Activated naive CD4-positive, alpha-beta T cell treated with Interleukin-2 at 50 U/mL for 16 hours (primary cell): ENCODE measurements around the gene CUEDC2.

Source experiments
- DNase-seq: peaks from one replicate; pipeline ENCODE4 v3.0.0-alpha.2; 2020

CUEDC2 gene

DNA sequence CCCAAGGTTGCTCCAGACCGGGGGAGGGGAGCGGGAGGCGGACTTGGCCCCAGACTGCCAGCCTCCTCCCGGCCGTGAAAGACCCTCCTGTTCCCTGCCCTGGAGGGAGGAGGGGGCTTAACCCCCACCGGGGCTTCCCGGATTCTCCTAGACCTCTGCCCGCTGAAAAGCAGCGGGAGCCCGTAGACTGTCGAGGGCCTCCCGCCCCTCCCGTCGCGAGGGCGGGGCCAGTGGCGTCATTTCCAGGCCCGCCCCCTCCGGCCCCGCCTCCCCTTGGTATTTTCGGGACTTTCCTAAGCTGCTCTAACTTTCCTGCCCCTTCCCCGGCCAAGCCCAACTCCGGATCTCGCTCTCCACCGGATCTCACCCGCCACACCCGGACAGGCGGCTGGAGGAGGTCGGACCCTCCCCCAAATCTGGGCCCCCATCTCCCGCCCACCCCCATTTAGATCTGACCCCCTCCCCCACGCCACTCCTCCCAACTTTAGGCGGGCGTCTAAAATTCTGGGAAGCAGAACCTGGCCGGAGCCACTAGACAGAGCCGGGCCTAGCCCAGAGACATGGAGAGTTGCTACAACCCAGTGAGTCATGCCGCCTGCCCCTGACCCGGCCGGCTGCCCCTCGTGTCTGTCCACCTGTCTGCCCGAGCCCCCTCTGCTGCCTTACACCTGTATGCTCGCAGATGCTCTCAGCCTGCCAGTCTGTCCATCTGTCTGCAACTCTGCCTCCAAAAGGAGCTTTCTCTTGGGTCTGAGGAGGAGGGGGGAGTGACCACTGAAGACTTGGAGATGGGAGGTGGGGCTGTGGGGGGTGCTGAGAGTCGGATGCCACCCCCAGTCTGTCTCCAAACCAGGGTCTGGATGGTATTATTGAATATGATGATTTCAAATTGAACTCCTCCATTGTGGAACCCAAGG, 36.7 kb downstream of the CUEDC2 start, which contains the start of gene NFKB2:
TSS of gene NFKB2 (plus strand) at position 306 of the 917 bp plus-strand sequence. CDS start at position 561, 255 bp downstream.
- DNase-seq: peak; percentile 92

GRCh38 chr10:102394801-102395399, 37.5 kb downstream of the CUEDC2 start:
- DNase-seq: peak; percentile 65

- peak; percentile 98 for DNase-seq
Measured at GRCh38 chr10:102394079-102394800, 38.1 kb downstream of the CUEDC2 start.

DNA sequence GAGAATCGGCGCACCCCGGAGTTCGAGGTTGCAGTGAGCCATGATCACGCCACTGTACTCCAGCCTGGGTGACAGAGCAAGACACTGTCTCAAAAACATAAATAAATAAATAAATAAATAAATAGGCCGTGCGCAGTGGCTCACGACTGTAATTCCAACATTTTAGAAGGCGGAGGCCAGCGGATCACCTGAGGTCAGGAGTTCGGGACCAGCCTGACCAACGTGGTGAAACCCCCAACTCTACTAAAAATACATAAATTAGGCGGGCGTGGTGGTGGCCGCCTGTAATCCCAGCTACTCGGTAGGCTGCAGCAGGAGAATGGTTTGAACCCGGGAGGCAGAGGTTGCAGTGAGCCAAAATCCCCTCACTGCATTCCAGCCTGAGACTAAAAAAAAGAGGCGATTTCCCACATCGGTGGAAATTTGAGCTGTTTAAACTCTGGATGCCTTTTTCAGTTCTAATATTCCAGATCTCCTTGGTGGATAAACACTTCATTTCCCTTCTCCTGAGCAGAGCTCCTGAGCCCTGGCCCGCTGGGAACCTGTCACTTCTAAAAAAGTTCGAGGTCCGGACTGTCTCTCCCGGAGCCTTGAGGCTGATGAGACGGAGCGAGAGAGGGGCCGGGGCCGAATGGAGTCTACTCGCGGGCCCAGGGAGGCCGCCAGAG, 38.8 kb downstream of the CUEDC2 start:
- DNase-seq: no peak

DNA sequence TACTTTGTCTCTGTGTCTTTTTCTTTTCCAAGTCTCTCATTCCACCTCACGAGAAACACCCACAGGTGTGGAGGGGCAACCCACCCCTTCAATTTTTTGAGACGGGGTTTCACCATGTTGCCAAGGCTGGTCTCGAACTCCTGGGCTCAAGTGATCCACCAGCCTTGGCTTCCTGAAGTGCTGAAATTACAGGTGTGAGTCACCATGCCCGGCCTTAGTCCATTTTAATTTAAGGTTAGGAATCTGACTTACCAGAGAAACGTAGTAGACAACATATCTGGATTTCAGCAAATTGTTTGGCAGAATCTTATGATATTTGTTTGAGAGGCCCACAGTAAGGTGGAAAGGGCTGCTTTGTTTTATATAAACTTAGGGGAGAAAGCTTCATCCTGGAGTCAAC, 40.1 kb downstream of the CUEDC2 start:
- no peak for DNase-seq

GRCh38 chr10:102389894-102390293, 42.5 kb downstream of the CUEDC2 start:
- no peak for DNase-seq

DNA sequence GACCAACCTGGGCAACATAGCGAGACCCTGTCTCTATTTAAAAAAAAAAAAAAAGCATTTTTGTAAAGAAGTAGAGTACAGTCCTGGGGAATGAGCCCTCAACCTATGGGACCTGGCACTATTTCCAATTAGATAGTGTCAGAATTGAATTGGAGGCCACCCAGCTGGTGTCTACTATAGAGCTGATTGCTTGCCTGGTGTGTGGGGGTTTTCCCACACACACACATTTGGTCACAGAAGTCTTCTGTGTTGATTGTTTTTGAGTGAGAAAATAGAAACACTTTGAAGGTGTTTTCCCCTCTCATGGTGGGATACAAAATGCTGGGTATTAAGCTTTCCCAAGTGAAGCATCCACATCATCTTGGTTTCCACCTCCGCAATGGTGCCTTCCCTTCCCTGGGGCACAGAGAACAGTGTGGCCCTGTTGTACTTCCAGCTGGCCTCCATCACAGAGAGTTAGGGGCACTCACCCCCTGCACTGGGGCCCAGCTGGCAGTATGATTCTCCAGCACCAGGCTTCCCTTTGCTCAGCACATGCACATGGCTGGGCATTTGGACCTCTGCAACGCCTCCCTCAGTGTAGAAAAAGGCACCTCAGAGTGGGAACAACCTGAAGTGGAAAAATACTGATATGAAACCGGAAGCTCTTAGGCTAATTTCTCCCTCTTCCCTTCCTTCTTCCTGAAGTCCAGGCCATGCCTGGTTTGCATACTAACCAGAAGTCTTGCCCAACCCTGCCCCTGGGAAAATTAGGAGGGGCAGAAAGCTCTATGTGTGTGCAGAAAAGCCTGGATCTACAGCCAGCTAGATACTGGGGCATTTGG, 47.6 kb downstream of the CUEDC2 start:
- no peak for DNase-seq

DNA sequence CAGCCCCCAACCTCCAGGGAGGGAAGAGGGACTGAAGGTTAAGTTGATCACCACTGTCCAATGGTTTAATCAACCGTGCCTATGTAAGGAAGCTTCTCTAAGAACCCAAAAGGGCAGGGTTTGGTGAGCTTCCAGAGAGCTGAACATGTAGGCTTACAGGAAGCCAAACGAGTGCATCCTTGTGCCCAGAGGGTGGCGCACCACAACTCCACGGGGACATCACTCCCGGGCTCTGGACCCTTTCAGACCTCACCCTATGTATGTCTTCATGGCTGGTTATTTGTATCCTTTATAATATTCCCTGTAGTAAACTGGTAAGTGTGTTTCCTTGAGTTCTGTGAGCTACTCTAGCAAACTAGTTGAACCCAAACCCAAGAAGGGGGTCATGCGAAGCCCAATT, 48.3 kb downstream of the CUEDC2 start:
- DNase-seq: no peak

GRCh38 chr10:102382871-102383270, 49.5 kb downstream of the CUEDC2 start:
- no peak for DNase-seq

DNA sequence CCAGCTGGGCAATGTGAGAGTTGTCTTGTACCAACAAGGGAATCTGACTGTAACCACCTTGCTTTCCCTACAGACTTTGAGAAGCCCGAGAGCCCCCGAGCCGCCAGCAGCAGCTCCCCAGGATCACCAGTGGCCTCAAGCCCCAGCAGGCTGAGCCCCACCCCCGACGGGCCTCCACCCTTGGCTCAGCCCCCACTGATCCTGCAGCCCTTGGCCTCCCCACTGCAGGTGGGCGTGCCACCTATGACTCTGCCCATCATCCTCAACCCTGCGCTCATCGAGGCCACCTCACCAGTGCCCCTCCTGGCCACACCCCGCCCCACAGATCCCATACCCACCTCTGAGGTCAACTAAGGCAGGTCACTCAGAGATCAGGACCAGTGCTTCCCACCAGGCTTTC, 50.4 kb downstream of the CUEDC2 start:
- no peak for DNase-seq

GRCh38 chr10:102379383-102379782, 53.0 kb downstream of the CUEDC2 start:
- DNase-seq: no peak

DNA sequence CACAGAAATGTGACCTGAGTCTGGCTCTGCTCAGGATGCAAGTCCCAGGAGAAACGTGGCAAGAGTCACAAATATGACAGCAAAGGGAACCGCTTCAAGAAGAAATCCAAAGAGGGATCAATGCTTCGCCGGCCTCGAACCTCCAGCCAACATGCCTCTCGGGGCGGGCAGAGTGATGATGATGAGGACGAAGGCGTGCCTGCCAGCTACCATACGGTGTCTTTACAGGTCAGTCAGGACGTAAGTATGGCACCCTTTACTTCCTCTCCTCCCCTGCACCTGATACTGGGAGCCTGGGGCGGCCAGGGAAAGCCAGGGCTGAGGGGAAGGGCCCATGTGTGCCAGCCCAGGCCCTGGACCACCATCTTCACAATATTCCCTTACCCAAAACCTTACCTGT, 55.5 kb downstream of the CUEDC2 start:
- no peak for DNase-seq

DNA sequence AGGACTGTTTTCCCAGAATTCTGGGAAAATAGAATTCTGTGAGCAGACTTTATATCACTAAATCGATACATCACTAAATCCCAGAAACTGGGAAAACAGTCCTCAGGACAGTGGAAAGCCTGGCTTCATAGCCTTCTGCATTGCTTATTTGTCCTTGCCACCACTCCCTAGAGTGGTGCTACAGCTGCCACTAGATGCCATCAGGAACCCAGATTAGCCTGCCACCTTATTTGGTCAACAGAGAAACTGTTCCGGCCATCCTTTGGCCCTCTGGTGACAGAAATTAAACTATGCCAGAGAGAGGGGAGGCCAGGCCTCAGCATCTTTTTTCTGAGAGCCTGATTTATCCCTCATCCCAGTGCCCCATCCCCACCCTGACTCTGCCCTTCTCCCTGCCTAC, 56.5 kb downstream of the CUEDC2 start:
- no peak for DNase-seq

- no peak for DNase-seq
Measured at GRCh38 chr10:102375250-102375649, 57.1 kb downstream of the CUEDC2 start.
